Measurements from ENCODE around the gene SPEF2.

- no peak for TF ChIP-seq ATF3 (IDR thresholded peaks at IDR 0.05)
- TF ChIP-seq CTCF (IDR thresholded peaks at IDR 0.05; ENCODE audit: low read depth, low read length, missing input control), result no peak
- no peak for TF ChIP-seq TAF1 (conservative IDR thresholded peaks at IDR 0.05)
- no peak for TF ChIP-seq JUND (IDR thresholded peaks at IDR 0.05)
- TF ChIP-seq HNF4A (conservative IDR thresholded peaks at IDR 0.05), result no peak
- no peak for TF ChIP-seq FOXA1 (IDR thresholded peaks at IDR 0.05)
- TF ChIP-seq RXRA (IDR thresholded peaks at IDR 0.05), result no peak
- TF ChIP-seq MAX (IDR thresholded peaks at IDR 0.05), result no peak
- TF ChIP-seq REST (IDR thresholded peaks at IDR 0.05), result no peak
Observed at GRCh38 chr5:35835796-35836742, 218.4 kb downstream of the SPEF2 start.

Data from liver (tissue), 3 donors.